HEK293 (cell line): ENCODE results near the gene CRIP1.

Source experiments
- BCL6B ChIP-seq: fragments of 450-650 bp; formaldehyde crosslinking; IDR thresholded peaks from 2 replicates; pipeline ENCODE4 v1.5.1; 2017; ENCODE audit warnings: missing biosample characterization, missing genetic modification characterization
- GLI4 ChIP-seq: fragments of 450-650 bp; formaldehyde crosslinking; IDR thresholded peaks from 2 replicates; pipeline ENCODE4 v1.5.1; 2016; ENCODE audit warnings: missing biosample characterization, missing genetic modification characterization
- KLF9 ChIP-seq: fragments of 450-650 bp; formaldehyde crosslinking; IDR thresholded peaks from 2 replicates; pipeline ENCODE4 v1.5.1; 2016; ENCODE audit warnings: missing biosample characterization, missing genetic modification characterization, low read depth
- MEIS1 ChIP-seq: sonication (generic); formaldehyde crosslinking; IDR thresholded peaks from 2 replicates; pipeline ENCODE4 v1.8.1; 2022; ENCODE audit warnings: missing genetic modification reagents, mild to moderate bottlenecking, borderline replicate concordance
- MZF1 ChIP-seq: fragments of 450-650 bp; formaldehyde crosslinking; IDR thresholded peaks from 2 replicates; pipeline ENCODE4 v1.5.1; 2017; ENCODE audit warnings: missing biosample characterization, missing genetic modification characterization, borderline replicate concordance
- TCF7L2 ChIP-seq: IDR thresholded peaks from 2 replicates; pipeline ENCODE4 v1.6.1; 2011; ENCODE audit warnings: low read depth, mild to moderate bottlenecking, inconsistent platforms, low read length, moderate library complexity, borderline replicate concordance
- TRIM28 ChIP-seq: IDR thresholded peaks from 2 replicates; pipeline ENCODE4 v1.6.1; 2011; ENCODE audit warnings: low read length, control low read depth, borderline replicate concordance
- ZFP41 ChIP-seq: fragments of 450-650 bp; formaldehyde crosslinking; IDR thresholded peaks from 2 replicates; pipeline ENCODE4 v1.5.1; 2016; ENCODE audit warnings: missing biosample characterization, missing genetic modification characterization, borderline replicate concordance
- ZNF114 ChIP-seq: fragments of 450-650 bp; formaldehyde crosslinking; IDR thresholded peaks from 2 replicates; pipeline ENCODE4 v1.5.0; 2017; ENCODE audit warnings: missing biosample characterization, missing genetic modification characterization
- ZNF138 ChIP-seq: fragments of 450-650 bp; formaldehyde crosslinking; IDR thresholded peaks from 2 replicates; pipeline ENCODE4 v1.5.1; 2016; ENCODE audit warnings: missing biosample characterization, missing genetic modification characterization, borderline replicate concordance
- ZNF140 ChIP-seq: fragments of 450-650 bp; formaldehyde crosslinking; IDR thresholded peaks from 2 replicates; pipeline ENCODE4 v1.5.1; 2016; ENCODE audit warnings: missing biosample characterization, missing genetic modification characterization
- ZNF2 ChIP-seq: fragments of 450-650 bp; formaldehyde crosslinking; IDR thresholded peaks from 2 replicates; pipeline ENCODE4 v1.5.1; 2016; ENCODE audit warnings: missing biosample characterization, missing genetic modification characterization
- ZNF214 ChIP-seq: fragments of 450-650 bp; formaldehyde crosslinking; IDR thresholded peaks from 2 replicates; pipeline ENCODE4 v1.5.1; 2017; ENCODE audit warnings: missing biosample characterization, mild to moderate bottlenecking, missing genetic modification characterization, borderline replicate concordance
- ZNF23 ChIP-seq: fragments of 450-650 bp; formaldehyde crosslinking; IDR thresholded peaks from 2 replicates; pipeline ENCODE4 v1.5.1; 2016; ENCODE audit warnings: missing biosample characterization, missing genetic modification characterization, borderline replicate concordance
- ZNF24 ChIP-seq: fragments of 450-650 bp; formaldehyde crosslinking; IDR thresholded peaks from 2 replicates; pipeline ENCODE4 v1.5.1; 2016; ENCODE audit warnings: missing biosample characterization, missing genetic modification characterization
- ZNF341 ChIP-seq: fragments of 450-650 bp; formaldehyde crosslinking; IDR thresholded peaks from 2 replicates; pipeline ENCODE4; 2016; ENCODE audit warnings: low read depth, missing biosample characterization, missing genetic modification characterization
- ZNF473 ChIP-seq: fragments of 450-650 bp; formaldehyde crosslinking; IDR thresholded peaks from 2 replicates; pipeline ENCODE4 v1.5.1; 2017; ENCODE audit warnings: missing biosample characterization, missing genetic modification characterization
- ZNF48 ChIP-seq: fragments of 450-650 bp; formaldehyde crosslinking; IDR thresholded peaks from 2 replicates; pipeline ENCODE4 v1.5.1; 2016; ENCODE audit warnings: missing biosample characterization, missing genetic modification characterization
- ZNF510 ChIP-seq: fragments of 450-650 bp; formaldehyde crosslinking; IDR thresholded peaks from 2 replicates; pipeline ENCODE4 v1.5.1; 2018; ENCODE audit warnings: mild to moderate bottlenecking, missing genetic modification characterization, missing biosample characterization; ENCODE audit not compliant: insufficient replicate concordance
- ZNF600 ChIP-seq: fragments of 450-650 bp; formaldehyde crosslinking; IDR thresholded peaks from 2 replicates; pipeline ENCODE4 v1.5.1; 2016; ENCODE audit warnings: missing biosample characterization, missing genetic modification characterization
- ZNF621 ChIP-seq: fragments of 450-650 bp; formaldehyde crosslinking; IDR thresholded peaks from 2 replicates; pipeline ENCODE4 v1.5.1; 2017; ENCODE audit warnings: missing biosample characterization, missing genetic modification characterization
- ZNF624 ChIP-seq: fragments of 450-650 bp; formaldehyde crosslinking; IDR thresholded peaks from 2 replicates; pipeline ENCODE4 v1.5.1; 2017; ENCODE audit warnings: missing biosample characterization, missing genetic modification characterization
- ZNF629 ChIP-seq: fragments of 450-650 bp; formaldehyde crosslinking; IDR thresholded peaks from 2 replicates; pipeline ENCODE4 v1.5.1; 2017; ENCODE audit warnings: missing biosample characterization, missing genetic modification characterization
- ZNF654 ChIP-seq: fragments of 450-650 bp; formaldehyde crosslinking; IDR thresholded peaks from 2 replicates; pipeline ENCODE4 v1.5.1; 2016; ENCODE audit warnings: low read depth, missing biosample characterization, missing genetic modification characterization
- ZNF664 ChIP-seq: fragments of 450-650 bp; formaldehyde crosslinking; IDR thresholded peaks from 2 replicates; pipeline ENCODE4 v1.5.1; 2016; ENCODE audit warnings: missing biosample characterization, missing genetic modification characterization
- ZNF670 ChIP-seq: fragments of 450-650 bp; formaldehyde crosslinking; IDR thresholded peaks from 2 replicates; pipeline ENCODE4 v1.5.1; 2016; ENCODE audit warnings: missing biosample characterization, missing genetic modification characterization, low read depth
- ZNF76 ChIP-seq: fragments of 450-650 bp; formaldehyde crosslinking; IDR thresholded peaks from 2 replicates; pipeline ENCODE4; 2016; ENCODE audit warnings: low read depth, missing biosample characterization, missing genetic modification characterization, borderline replicate concordance
- ZNF792 ChIP-seq: fragments of 450-650 bp; formaldehyde crosslinking; IDR thresholded peaks from 2 replicates; pipeline ENCODE4 v1.5.1; 2016; ENCODE audit warnings: missing biosample characterization, missing genetic modification characterization
- ZSCAN18 ChIP-seq: fragments of 450-650 bp; formaldehyde crosslinking; IDR thresholded peaks from 2 replicates; pipeline ENCODE4 v1.5.1; 2016; ENCODE audit warnings: missing biosample characterization, missing genetic modification characterization
- TF ChIP-seq, protein P1 (sequence below): fragments of 450-650 bp; formaldehyde crosslinking; IDR thresholded peaks from 2 replicates; pipeline ENCODE4 v1.5.1; 2016; ENCODE audit warnings: missing biosample characterization, missing genetic modification characterization
- TF ChIP-seq, protein P2 (sequence below): fragments of 450-650 bp; formaldehyde crosslinking; IDR thresholded peaks from 2 replicates; pipeline ENCODE4 v1.5.1; 2016; ENCODE audit warnings: missing biosample characterization, missing genetic modification characterization
- TF ChIP-seq, protein P3 (sequence below): fragments of 450-650 bp; formaldehyde crosslinking; IDR thresholded peaks from 2 replicates; pipeline ENCODE4 v1.5.1; 2017; ENCODE audit warnings: missing biosample characterization, missing genetic modification characterization

CRIP1 gene

GRCh38 chr14:105490572-105491365, 4.1 kb downstream of the CRIP1 start, which contains the start of gene TEDC1 (continued):
- no peak for TF ChIP-seq ZNF214 (tag by site-specific recombination)
- peak; percentile 79 for TF ChIP-seq ZNF600 (tag by site-specific recombination)
- no peak for TF ChIP-seq ZNF654 (tag by site-specific recombination)
- no peak for TF ChIP-seq BCL6B (tag by site-specific recombination)
- no peak for TF ChIP-seq ZNF473 (tag by site-specific recombination)
- TF ChIP-seq TRIM28: no peak
- no peak for TF ChIP-seq ZNF621 (tag by site-specific recombination)
- no peak for TF ChIP-seq MEIS1 (CRISPR knock-in tag)
- TF ChIP-seq ZNF792: no peak
- TF ChIP-seq ZNF140: no peak
- no peak for TF ChIP-seq ZNF114 (tag by site-specific recombination)
- TF ChIP-seq, protein P1, sequence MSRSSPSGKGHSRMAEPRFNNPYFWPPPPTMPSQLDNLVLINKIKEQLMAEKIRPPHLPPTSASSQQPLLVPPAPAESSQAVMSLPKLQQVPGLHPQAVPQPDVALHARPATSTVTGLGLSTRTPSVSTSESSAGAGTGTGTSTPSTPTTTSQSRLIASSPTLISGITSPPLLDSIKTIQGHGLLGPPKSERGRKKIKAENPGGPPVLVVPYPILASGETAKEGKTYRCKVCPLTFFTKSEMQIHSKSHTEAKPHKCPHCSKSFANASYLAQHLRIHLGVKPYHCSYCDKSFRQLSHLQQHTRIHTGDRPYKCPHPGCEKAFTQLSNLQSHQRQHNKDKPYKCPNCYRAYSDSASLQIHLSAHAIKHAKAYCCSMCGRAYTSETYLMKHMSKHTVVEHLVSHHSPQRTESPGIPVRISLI (tag by site-specific recombination): no peak
- TF ChIP-seq ZNF48 (tag by site-specific recombination): no peak
- no peak for TF ChIP-seq ZNF23 (tag by site-specific recombination)
- peak; percentile 92 for TF ChIP-seq KLF9 (tag by site-specific recombination)
- TF ChIP-seq, protein P2, sequence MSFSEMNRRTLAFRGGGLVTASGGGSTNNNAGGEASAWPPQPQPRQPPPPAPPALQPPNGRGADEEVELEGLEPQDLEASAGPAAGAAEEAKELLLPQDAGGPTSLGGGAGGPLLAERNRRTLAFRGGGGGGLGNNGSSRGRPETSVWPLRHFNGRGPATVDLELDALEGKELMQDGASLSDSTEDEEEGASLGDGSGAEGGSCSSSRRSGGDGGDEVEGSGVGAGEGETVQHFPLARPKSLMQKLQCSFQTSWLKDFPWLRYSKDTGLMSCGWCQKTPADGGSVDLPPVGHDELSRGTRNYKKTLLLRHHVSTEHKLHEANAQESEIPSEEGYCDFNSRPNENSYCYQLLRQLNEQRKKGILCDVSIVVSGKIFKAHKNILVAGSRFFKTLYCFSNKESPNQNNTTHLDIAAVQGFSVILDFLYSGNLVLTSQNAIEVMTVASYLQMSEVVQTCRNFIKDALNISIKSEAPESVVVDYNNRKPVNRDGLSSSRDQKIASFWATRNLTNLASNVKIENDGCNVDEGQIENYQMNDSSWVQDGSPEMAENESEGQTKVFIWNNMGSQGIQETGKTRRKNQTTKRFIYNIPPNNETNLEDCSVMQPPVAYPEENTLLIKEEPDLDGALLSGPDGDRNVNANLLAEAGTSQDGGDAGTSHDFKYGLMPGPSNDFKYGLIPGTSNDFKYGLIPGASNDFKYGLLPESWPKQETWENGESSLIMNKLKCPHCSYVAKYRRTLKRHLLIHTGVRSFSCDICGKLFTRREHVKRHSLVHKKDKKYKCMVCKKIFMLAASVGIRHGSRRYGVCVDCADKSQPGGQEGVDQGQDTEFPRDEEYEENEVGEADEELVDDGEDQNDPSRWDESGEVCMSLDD (tag by site-specific recombination): no peak
- TF ChIP-seq, protein P3, sequence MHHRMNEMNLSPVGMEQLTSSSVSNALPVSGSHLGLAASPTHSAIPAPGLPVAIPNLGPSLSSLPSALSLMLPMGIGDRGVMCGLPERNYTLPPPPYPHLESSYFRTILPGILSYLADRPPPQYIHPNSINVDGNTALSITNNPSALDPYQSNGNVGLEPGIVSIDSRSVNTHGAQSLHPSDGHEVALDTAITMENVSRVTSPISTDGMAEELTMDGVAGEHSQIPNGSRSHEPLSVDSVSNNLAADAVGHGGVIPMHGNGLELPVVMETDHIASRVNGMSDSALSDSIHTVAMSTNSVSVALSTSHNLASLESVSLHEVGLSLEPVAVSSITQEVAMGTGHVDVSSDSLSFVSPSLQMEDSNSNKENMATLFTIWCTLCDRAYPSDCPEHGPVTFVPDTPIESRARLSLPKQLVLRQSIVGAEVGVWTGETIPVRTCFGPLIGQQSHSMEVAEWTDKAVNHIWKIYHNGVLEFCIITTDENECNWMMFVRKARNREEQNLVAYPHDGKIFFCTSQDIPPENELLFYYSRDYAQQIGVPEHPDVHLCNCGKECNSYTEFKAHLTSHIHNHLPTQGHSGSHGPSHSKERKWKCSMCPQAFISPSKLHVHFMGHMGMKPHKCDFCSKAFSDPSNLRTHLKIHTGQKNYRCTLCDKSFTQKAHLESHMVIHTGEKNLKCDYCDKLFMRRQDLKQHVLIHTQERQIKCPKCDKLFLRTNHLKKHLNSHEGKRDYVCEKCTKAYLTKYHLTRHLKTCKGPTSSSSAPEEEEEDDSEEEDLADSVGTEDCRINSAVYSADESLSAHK (tag by site-specific recombination): no peak
- no peak for TF ChIP-seq ZSCAN18
- TF ChIP-seq MZF1 (tag by site-specific recombination): no peak
- TF ChIP-seq ZNF2: no peak
- TF ChIP-seq ZNF670 (tag by site-specific recombination): no peak
- TF ChIP-seq ZNF24 (tag by site-specific recombination): no peak
- no peak; the same call in 1 of the 2 replicates for TF ChIP-seq ZNF76
- no peak for TF ChIP-seq ZNF624 (tag by site-specific recombination)
- TF ChIP-seq ZNF510 (tag by site-specific recombination): no peak
- peak; percentile 43; the same call in 1 of the 2 replicates for TF ChIP-seq ZNF341 (tag by site-specific recombination)
- no peak for TF ChIP-seq GLI4 (tag by site-specific recombination)
- no peak for TF ChIP-seq ZNF138 (tag by site-specific recombination)
- peak; percentile 89 for TF ChIP-seq ZNF629 (tag by site-specific recombination)
- no peak for TF ChIP-seq ZNF664
- no peak for TF ChIP-seq TCF7L2
- no peak for TF ChIP-seq ZFP41 (tag by site-specific recombination)
